GM19452 (cell line): Measurements from ENCODE around the gene CLTA.
"Not testable (repeated sequence)": the region's sequence is repeated elsewhere in the genome, so short reads cannot be mapped to it uniquely, and the experiment has no call there.

Source experiments
- ATAC-seq: cut with Tn5 transposase; IDR thresholded peaks from one replicate; pipeline ENCODE4 v1.9.1; 2021; ENCODE audit not compliant: unreplicated experiment

CLTA gene

GRCh38 chr9:36158122-36158521 lies 32.6 kb upstream of the CLTA start:
- no peak for ATAC-seq

GRCh38 chr9:36158917-36159316 lies 31.8 kb upstream of the CLTA start:
- ATAC-seq: no peak

GRCh38 chr9:36159509-36159908 lies 31.2 kb upstream of the CLTA start:
- ATAC-seq: not testable (repeated sequence)

- not testable (repeated sequence) for ATAC-seq
These were observed 30.6 kb upstream of the CLTA start for GRCh38 chr9:36160126-36160525.

- no peak for ATAC-seq
These were observed 29.5 kb upstream of the CLTA start for GRCh38 chr9:36161187-36161586.

DNA sequence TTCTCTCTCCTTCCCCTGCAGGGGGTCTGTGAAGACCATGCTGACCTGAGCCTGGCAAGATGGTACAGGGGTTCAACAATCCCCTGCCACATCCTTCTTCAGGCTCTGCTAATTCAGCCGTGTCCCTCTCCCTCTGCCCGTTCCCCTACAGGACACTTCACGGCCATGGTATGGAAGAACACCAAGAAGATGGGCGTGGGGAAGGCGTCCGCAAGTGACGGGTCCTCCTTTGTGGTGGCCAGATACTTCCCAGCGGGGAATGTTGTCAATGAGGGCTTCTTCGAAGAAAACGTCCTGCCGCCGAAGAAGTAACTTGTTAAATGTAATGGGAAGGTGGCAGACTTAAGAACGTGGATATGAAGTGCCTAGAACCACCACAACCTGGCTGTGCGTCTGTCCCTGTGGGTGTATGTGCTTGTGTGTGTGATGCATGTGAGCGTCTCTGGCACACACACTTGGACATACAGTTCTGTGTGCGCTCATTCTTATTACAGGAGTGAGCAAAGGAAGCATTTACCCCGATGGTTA lies 28.4 kb upstream of the CLTA start:
- ATAC-seq: no peak

- ATAC-seq: no peak
These were observed 27.5 kb upstream of the CLTA start for GRCh38 chr9:36163049-36163785.

GRCh38 chr9:36163786-36164170 lies 26.9 kb upstream of the CLTA start:
- ATAC-seq: no peak

GRCh38 chr9:36164372-36164771 lies 26.3 kb upstream of the CLTA start:
- ATAC-seq: no peak

DNA sequence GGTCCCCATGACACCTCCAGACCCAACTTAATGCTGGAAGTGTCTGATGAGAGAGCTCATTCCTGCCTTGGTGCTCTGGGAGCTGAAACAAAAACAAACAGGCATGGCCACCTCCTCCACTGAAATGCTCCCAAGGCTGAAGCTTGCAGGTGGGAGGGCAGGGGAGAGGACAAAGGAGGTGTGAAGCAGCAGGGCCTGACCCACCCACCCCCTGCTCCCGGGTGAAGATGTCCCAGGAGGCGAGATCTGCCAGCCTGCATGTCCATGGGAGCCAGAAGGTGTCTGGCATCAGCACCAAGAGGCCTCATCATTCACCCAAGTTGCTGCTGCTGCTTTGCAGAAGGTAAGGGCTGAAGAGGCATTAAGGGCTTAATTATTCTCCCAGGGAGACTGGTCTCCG lies 25.7 kb upstream of the CLTA start:
- ATAC-seq: no peak

- no peak for ATAC-seq
These were observed 24.9 kb upstream of the CLTA start for GRCh38 chr9:36165826-36166167.

DNA sequence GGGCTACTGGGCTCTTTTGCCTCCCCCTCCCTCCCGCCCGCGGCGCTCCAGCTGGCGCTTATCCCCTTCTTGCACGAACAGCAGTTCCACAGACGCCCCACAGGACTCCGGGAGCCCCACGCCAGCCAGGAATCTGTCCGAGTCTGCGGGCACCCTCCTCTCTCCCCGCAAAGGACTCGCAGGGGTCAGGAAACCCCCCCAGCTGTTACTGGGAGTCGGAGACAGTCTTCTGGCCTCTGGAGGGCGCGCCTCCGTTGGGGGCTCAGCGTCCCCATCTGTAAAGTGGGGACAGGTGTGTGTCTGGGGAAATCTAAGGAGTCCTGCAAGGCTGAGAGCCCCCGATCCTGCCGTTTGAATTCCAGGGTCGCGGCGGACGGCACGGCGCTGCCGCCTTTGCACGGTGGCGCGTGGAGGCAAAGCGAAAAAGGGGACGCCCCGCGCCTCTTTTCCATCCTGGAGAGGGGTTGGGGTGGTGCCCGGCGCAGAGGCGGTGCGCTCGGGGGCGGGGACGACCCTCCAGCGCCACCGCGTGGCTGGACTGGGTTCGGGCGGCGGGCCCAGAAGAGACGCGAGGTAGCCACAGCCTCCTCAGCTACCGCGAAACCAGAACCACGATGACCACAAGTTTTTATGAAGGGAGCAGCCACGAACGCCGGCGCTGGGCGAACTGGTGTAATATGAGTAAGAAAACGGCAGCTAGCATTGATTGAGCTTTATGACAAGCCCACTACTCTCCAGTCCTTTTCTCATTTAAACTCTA lies 24.4 kb upstream of the CLTA start:
- ATAC-seq: peak; percentile 90

GRCh38 chr9:36169166-36169565 lies 21.6 kb upstream of the CLTA start, which contains the start of gene CCIN:
Gene CCIN, plus strand, starts transcription at chr9:36169388. Its CDS starts 115 bp downstream, at chr9:36169503.
- ATAC-seq: no peak

DNA sequence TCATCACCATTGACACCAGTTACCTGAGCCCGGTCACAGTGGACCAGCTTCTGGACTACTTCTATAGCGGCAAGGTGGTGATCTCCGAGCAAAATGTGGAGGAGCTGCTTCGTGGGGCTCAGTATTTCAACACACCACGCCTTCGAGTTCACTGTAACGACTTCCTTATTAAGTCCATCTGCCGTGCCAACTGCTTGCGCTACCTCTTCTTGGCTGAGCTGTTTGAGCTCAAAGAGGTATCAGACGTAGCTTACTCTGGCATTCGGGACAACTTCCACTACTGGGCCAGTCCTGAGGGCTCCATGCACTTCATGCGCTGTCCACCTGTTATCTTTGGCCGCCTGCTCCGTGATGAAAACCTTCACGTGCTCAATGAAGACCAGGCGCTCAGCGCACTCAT lies 21.0 kb upstream of the CLTA start:
- no peak for ATAC-seq

- ATAC-seq: no peak
These were observed 20.2 kb upstream of the CLTA start for GRCh38 chr9:36170531-36170930.

DNA sequence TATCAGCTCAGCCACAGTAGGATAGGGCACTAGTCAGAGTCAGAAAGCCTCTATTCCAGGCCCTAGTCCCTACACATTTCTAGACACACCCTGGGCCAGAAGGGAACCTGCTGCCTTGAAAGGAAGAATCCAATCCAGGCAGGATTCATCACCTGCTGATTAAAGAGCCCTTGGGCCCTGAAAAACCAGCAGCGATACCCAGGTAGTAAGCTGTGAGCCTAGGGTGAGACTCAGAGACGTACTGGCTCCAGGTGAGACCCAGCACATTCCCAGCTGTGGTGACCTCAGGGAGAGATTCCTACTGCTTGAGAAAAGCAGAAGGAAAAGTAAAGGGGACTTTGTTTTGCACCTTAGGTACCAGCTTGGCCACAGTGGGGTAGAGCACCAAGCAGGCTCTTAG lies 16.9 kb upstream of the CLTA start:
- no peak for ATAC-seq

- no peak for ATAC-seq
These were observed 16.4 kb upstream of the CLTA start for GRCh38 chr9:36174271-36174670.

GRCh38 chr9:36174731-36175130 lies 16.0 kb upstream of the CLTA start:
- ATAC-seq: no peak

GRCh38 chr9:36175209-36175608 lies 15.5 kb upstream of the CLTA start:
- ATAC-seq: not testable (repeated sequence)

GRCh38 chr9:36176496-36176895 lies 14.2 kb upstream of the CLTA start:
- not testable (repeated sequence) for ATAC-seq

- no peak for ATAC-seq
These were observed 13.2 kb upstream of the CLTA start for GRCh38 chr9:36177571-36177970.

DNA sequence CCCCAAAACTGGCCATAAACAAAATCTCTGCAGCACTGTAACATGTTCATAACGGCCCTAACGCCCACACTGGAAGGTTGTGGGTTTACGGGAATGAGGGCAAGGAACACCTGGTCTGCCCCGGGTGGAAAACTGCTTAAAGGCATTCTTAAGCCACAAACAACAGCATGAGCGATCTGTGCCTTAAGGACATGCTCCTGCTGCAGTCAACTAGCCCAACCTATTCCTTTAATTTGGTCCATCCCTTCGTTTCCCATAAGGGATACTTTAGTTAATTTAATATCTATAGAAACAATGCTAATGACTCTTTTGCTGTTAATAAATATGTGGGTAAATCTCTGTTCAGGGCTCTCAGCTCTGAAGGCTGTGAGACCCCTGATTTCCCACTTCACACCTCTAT lies 10.5 kb upstream of the CLTA start:
- ATAC-seq: not testable (repeated sequence)
